GM18498 (cell line): Measurements from ENCODE around the gene DNAH8.
"Not testable (repeated sequence)": the region's sequence is repeated elsewhere in the genome, so short reads cannot be mapped to it uniquely, and the experiment has no call there.

ENCODE experiments used
- ATAC-seq: cut with Tn5 transposase; IDR thresholded peaks from one replicate; pipeline ENCODE4 v1.9.1; 2021; ENCODE audit warnings: mild to moderate bottlenecking, moderate library complexity; ENCODE audit not compliant: unreplicated experiment

The DNAH8 gene

DNA sequence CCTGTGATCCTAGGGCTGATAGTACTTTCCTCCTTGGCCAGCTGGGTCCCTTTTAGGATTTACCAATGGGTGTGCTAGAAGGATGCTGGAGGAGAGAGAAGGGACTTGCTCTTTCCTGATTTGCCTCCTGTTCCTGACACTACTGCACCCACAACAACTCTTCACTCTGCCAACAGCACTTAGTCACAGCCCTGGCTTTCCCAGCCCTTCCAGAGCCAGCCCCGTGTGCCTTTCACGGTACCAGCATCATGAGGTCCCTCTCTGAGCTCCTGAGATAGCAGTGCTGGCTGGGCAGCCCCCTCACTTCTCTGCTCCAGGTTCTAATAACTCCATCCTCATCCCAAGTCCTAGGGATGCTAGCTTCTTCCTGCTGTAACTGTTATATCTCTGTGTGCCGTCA is 80.9 kb downstream of the DNAH8 start:
- ATAC-seq: no peak

DNA sequence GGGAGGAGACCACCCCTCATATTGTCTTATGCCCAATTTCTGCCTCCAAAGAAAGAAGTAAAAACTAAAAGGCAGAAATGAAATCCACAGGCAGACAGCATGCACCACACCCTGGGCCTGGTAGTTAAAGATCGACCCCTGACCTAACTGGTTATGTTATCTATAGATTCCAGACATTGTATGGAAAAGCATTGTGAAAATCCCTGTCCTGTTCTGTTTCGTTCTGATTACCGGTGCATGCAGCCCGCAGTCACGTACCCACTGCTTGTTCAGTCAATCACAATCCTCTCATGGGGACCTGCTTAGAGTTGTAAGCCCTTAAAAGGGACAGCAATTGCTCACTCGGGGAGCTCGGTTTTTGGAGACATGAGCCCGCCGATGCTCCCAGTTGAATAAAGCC is 81.3 kb downstream of the DNAH8 start:
- not testable (repeated sequence) for ATAC-seq

DNA sequence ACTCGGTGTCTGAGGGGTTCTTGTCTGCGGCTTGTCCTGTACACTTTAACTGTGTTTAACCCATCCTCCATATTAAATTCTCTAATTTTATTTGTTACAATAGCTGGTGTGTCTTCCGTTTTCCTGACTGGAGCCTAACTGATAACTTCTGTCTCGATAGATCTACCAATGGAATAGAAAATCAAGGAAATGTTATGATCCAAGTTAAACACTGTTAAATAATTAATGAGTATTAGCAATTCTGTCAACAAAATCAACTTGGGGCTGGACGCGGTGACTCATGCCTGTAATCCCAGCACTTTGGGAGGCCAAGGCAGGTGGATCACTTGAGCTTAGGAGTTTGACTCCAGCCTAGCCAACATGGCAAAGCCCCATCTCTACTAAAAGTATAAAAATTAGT is 81.7 kb downstream of the DNAH8 start:
- no peak for ATAC-seq

DNA sequence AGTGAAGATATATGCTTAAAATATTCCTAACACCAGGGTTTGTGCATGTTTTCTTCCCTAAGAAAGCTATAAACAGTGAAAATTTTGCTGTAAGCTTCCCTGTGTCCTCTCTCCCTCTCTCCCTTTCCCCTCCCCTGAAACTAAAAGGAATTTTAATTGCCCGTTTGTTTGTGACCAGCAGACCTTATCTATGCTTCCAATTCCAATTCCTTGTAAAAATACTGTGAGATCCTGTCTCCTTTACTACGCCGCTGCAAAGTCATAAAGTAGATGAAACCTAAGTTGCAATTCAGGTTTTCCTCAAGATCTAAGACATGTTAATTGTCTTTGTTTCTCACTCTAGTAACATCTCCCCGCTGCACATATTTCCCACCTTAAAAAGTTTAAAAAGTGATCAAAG is 82.3 kb downstream of the DNAH8 start:
- ATAC-seq: no peak

DNA sequence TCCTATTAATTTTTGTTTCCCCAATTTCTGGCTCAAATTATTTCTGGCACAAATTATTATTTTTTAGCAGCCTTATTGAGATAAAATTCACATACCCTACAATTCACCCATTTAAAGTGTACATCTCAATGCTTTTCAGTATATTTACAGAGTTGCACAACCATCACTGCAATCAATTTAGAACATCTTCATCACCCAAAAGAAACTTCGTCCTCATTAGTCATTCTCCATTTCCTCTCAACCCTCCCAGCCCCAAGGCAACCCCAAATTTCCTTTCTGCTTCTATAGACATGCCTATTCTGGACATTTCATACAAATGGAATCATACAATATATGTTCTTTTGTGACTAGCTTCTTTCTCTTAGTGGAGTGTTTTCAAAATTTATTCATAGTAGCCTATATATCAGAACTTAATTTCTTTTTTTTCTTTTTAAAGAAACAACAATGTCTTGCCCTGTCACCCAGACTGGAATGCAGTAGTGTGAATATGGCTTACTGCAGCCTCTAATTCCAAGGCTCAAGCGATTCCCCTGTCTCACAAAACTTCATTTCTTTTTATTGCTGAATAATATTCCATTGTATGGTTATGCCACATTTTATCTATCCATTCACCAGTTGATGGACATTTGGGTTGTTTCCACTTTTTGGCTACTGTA is 84.5 kb downstream of the DNAH8 start:
- no peak for ATAC-seq

DNA sequence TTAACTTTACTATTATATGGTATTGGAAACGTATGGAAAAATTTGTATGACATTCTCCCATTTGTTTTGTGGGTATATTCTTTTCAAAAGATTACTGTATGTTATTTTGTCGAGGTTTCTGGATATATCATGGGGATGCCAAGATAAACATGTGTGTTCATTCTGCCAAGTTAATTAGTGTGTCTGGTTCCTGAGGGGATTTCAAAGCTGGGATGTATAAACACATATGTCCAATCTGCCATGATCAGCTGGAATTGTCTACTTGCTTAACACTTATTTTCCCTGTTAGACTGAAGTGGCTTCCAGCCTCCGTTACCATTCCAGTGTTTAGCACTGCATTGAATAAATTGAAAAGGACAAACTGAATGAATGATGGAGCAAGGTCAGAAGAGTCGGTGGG is 86.2 kb downstream of the DNAH8 start:
- no peak for ATAC-seq

DNA sequence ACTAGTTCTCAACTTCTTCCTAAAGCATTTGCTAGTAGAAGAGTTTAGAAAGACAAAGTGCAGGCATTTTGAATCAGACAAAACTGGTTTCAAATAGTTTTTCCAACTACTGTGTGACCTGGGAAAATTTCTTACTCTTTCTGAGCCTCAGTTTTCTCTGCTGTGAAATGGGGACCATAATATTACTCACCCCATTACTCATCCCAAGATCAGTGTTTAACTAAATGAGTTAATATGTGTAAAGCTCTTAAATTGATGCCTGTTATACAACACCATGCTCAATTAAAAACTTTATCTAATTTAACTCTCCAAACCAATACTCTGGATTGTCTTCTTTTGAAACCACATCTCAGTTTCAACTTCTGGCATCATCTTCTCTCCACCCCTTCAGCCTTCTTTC is 87.4 kb downstream of the DNAH8 start:
- ATAC-seq: no peak

DNA sequence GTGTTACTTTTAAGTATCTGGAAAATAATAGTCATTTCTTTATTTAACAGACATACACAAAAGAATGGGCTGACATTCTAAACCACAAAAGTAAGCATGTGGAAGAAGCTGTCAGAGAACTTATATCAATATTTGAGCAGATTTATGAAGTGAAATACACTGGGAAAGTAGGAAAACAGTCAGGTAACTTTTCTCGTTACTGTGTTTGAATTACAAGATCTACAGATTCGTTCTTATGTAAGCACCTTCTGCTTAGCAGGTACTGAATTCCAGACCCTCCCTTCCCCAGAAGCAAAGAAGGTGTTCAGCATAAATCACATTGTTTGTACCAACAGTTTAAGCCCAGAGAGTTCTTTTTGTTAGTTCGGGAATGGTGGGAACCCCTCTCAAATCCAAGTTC is 88.0 kb downstream of the DNAH8 start:
- no peak for ATAC-seq

DNA sequence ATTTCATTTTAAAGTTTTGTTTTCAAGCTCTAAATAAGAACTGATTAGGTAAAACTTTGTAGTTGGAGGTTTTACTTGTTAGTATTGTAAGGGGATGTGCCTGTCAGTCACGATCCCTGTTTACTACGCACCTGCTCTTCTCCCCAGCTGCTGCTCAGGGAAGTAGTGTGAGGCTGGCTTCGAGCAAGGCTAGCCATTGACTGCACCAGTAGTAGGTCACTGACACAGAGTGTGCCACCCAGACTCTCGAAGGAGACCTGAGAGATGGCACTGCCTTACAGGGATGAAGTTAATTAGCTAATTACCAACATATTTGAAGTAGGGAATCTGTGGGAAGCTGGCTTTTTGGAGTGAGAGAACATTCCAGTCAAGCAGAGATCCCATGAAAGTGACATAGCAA is 89.2 kb downstream of the DNAH8 start:
- ATAC-seq: no peak

DNA sequence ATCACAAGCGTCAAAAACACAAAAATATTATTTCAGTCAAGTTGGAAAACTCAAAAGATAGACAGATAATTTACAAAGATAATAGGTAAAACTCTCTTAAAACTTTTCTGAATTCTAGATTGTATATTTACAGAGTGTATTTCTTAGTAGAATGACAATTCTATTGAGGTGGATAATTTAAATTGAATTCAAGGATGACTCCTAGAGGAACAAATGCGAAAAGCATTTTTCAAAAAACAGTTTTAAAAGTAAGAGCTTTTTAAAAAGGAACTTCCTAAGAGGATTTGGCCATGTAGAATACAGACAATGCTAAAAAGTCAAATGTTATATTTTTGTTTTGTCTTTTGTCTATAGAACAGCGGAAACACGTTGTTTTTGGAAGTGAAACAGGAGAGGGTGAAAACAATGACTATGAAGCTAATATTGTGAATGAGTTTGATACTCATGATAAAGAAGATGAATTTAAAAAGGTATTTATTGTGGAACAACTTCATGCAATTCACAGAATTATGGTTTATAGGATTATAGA is 90.1 kb downstream of the DNAH8 start:
- ATAC-seq: no peak

DNA sequence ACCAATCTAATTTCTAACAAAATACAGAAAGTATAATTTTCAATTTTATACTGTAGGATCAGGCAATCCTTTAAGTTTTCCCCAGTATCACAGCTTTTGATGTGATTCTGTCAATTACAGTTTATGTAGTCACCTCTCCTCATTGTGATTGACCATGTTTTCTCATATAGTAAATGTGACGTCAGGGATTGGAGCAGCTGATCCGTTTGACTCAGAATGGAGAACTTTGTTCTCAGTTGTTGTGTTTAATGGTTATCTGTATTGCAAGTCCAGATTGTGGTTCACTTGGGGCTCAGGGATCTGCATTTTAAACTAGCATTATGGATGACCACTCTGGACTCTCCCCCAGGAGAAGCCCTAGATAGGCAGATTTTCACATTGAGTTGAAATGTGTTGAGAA is 90.6 kb downstream of the DNAH8 start:
- no peak for ATAC-seq

DNA sequence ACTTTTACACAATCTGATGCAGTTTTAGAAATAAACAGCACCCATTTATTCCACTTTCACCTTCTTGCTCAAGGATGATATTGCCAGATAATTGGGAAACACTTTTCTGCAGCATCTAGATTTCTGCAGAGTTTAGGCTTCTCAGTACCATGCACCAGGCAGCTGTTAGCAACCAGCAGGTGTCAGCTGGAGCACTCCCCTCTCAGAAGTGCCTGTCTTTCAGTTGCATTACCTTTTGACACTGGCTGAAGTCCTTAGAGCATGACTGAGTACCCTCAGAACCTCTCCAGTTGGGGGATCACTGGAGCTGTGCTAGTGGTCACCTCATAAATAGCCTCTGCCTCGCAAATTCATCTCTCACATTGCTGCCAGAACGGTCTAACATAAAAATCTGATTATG is 91.2 kb downstream of the DNAH8 start:
- ATAC-seq: no peak

DNA sequence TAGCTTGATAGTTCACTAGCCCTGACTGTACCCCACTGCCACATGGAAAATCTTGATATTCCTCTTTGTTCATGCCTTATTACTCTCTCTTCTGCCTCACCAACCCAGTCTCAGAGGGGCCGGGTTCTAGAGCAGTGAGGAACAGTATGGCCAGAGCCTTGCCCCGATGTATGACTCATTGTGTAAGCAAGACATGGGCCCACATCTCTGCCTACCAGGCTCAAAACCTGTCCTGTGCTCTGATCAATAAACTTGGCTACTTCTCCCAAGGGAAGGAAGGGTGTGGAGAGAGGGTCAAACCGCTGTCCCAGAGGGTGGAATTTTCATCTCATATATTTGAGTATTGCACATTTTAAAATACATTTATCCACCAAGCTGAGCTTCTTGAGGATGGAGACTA is 91.7 kb downstream of the DNAH8 start:
- no peak for ATAC-seq

DNA sequence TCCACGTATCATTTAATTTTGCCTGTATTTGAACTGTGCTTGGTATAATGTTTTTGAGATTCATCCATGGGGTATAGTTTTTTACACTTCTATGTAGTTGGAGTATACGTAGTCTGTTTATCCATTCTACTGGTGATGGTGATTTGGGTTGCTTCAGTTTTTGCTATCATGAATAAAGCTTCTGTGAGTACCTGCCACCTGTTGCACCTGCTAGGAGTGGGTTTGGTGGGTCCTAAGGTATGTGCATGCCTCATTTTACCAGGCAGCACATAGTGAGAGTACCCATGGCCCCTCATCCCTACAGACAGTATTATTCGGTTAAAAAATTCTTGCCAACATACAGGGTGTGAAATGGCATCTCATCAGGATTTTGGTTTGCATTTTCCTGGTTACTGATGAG is 92.9 kb downstream of the DNAH8 start:
- ATAC-seq: no peak

DNA sequence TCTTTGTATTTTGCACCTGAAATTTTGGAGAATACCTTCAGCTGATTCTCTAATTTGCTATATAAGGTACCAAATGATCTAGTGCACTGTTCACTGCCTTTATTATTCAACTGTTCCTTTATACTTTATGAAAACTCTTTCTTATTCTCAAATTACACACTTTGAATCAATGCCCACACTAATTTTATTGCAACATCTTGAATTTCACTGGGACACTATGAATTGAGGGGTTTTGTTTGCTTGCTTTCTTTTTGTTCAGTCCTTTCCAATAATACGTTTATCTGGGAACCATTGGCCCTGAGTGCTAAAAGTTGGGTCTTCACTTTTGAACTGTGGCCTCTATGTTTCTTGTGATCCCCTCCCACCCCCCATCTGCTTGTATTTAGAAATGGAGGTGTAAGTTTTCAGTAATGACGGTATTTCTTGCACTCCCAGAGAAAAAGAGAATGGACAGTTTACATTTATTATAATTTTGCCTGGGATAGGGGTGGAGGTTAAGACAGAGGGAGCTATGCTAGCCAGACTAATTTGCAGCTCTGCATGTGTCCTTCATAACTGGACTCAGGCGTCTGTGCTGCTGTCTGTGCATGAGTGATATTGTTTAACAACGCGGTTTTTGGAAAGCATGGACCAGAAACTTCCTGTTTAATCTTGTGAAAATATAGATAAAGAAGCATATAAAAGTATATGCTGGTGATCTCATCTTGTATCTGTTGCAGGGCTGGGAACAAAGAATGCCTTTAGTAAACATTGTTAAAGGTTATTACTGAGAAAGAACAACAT is 98.1 kb downstream of the DNAH8 start:
- no peak for ATAC-seq

DNA sequence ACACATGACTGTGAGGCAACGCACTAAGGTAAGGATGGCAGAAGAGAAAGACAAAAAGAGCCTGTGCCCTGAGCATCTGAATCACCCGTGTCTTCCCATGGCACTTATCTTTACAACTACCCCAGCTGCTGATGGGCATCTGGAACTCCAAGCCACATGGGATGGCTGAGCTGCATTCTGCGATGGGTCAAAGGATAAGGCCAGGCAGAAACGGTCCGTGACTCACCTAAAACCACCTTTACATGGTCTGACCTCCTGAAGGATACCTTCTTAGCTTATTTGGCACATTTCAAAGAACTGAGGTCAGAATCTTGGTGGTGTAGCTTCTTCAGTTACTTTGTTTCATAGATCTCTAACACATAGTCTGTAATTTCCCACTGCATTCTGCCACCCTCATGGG is 99.7 kb downstream of the DNAH8 start:
- no peak for ATAC-seq

DNA sequence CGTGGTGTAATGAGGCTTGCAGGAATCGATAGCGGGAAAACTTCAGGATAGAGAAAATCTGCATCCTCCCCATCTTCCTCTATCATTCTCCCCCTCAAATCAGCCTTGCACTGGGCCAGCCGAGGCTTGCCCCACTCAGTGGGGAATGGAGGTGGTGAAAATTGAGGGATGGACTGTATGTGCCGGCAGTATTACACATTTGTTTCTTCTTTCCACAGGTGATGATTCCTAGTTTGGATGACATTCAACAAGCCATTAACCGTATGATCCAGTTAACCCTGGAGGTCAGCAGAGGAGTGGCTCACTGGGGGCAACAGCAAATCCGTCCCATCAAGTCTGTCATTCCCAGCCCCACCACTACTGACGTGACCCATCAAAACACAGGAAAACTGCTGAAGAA is 100.1 kb downstream of the DNAH8 start:
- ATAC-seq: no peak

DNA sequence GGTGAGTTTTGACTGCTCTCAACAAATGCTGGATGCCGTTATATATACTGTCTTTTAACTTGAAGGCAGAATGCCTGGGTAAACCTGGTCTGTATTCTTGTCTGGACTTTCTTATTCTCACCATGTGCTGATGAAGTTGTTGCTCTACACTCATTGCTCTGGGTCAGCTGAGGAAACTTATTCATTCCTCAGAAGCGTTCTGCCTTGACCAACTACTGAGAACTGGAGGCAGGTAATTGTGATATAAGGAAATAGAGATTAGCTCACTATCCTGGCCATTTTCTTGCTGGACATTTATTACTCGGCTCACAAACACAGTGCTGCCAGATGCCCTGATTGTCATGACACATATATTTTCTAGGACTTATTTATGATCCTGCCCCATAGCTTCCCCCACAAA is 103.6 kb downstream of the DNAH8 start:
- ATAC-seq: no peak

DNA sequence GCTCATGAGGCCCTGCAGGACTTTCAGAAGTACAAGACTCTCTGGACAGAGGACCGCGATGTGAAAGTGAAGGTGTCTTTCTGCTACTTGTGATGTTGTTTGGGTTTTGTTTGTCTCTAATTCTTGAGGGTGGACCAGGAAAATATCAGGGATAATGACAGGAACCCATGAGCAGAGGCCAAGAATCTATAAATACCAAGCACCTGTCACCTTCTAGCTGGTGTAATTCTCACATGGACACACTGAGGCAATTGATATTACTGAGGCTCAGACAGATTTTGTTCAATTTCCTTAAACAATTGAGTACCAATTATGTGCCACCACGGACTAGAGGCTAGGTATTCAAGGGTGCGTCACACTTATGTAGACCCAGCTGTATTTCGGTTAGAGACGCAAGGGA is 107.9 kb downstream of the DNAH8 start:
- no peak for ATAC-seq

DNA sequence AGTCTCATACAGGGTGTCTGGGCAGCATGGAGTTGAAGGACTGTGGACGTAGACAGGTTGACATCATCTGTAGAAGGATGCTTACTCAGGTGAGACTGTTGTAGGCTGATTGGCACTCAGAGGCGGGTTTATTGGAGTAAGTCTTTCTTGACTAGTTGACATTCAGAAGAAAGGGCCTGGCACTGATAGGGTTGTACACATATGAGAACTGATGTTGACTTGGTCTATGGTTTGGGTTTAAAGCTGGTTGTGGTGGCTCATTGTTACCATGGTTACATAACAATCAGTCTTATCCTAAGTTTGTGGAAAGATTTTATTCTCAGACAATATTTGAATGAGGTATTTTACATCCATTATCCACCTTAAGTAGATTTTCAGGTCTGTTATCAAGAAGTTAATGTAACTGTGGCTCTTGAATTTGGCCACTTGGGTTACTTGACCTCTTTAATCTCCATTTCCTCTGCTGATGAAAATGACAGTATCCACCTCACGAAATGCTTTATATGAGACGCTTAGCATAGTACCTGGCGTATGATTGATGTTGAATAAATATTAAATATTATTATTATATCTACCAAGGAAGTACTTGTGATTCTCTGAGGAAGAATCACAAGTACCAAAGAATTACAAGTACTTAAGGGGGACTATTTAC is 109.3 kb downstream of the DNAH8 start:
- no peak for ATAC-seq

DNA sequence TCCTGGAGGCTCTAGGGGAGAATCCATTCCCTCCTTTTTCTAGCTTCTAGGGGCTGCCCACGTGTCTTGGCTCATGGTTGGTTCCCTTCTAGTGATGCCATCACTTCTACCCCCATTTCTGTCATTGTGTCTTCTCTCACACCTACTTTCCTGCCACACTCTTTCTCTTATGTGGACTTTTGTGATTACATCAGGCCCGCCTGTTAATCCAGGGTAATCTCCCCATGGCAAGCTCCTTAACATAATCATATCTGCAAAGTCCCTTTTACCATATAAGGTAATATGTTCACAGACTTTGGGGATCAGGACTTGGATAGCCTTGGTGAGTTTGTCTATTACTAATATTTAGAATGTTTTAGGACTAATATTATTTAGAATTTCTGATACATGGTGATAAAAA is 111.9 kb downstream of the DNAH8 start:
- ATAC-seq: no peak

DNA sequence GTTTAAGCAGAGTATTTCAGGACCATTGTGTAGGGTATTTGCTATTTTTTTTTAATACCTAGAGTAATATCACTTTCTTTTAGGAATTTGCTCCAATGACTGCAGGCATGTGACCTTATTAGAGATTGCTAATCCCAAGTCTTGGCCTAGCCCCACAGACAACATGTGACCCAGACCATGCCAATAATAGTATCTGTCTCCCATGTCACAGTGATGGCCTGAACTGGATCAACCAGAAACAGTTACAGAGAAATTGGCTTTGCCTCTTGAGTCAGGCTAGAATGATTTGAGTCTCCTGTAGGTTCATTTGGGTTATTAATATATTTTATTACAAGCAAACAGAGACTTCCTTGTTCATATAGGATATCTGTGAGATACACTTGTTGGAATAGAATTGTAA is 116.8 kb downstream of the DNAH8 start:
- no peak for ATAC-seq
